Stimulated activated CD4-positive, alpha-beta T cell treated with anti-CD3 and anti-CD28 coated beads, TNF-alpha, amount 100 ng/mL, for 48 hours (primary cell): ENCODE measurements around the gene DLG1.

Experiments
- DNase-seq, 3 donors: peaks; one replicate each; pipeline ENCODE4 v3.0.0-alpha.2; 2020; ENCODE audit warnings: low read depth in 3 of 3

DLG1 gene

GRCh38 chr3:197173620-197174019 lies 124.8 kb downstream of the DLG1 start:
- DNase-seq, result no peak

- no peak for DNase-seq
These were observed 126.8 kb downstream of the DLG1 start for GRCh38 chr3:197171481-197172067.

GRCh38 chr3:197169028-197169427 lies 129.4 kb downstream of the DLG1 start:
- no peak for DNase-seq

GRCh38 chr3:197168606-197169005 lies 129.8 kb downstream of the DLG1 start:
- DNase-seq, result no peak

GRCh38 chr3:197168063-197168462 lies 130.3 kb downstream of the DLG1 start:
- DNase-seq, result no peak

GRCh38 chr3:197167549-197167948 lies 130.9 kb downstream of the DLG1 start:
- no peak for DNase-seq

- DNase-seq, result no peak
These were observed 132.5 kb downstream of the DLG1 start for GRCh38 chr3:197165890-197166289.

- DNase-seq, result no peak
These were observed 143.4 kb downstream of the DLG1 start for GRCh38 chr3:197155046-197155445.

- DNase-seq, result no peak
These were observed 146.8 kb downstream of the DLG1 start for GRCh38 chr3:197151580-197151979.

GRCh38 chr3:197149528-197149927 lies 148.9 kb downstream of the DLG1 start:
- DNase-seq, result no peak

GRCh38 chr3:197144188-197144587 lies 154.2 kb downstream of the DLG1 start:
- DNase-seq, result no peak

- DNase-seq, result no peak
These were observed 158.8 kb downstream of the DLG1 start for GRCh38 chr3:197139586-197139985.

- DNase-seq, result no peak
These were observed 160.7 kb downstream of the DLG1 start for GRCh38 chr3:197137751-197138150.

- DNase-seq, result no peak
These were observed 161.7 kb downstream of the DLG1 start for GRCh38 chr3:197136744-197137143.

GRCh38 chr3:197135212-197135611 lies 163.2 kb downstream of the DLG1 start:
- DNase-seq, result no peak

- DNase-seq, result no peak
These were observed 165.4 kb downstream of the DLG1 start for GRCh38 chr3:197132916-197133530.

GRCh38 chr3:197125636-197126035 lies 172.8 kb downstream of the DLG1 start:
- no peak for DNase-seq

- DNase-seq, result no peak
These were observed 173.7 kb downstream of the DLG1 start for GRCh38 chr3:197124713-197125112.

- DNase-seq, result no peak
These were observed 176.0 kb downstream of the DLG1 start for GRCh38 chr3:197122394-197122793.

GRCh38 chr3:197117114-197117513 lies 181.3 kb downstream of the DLG1 start:
- no peak for DNase-seq

GRCh38 chr3:197114007-197114406 lies 184.4 kb downstream of the DLG1 start:
- DNase-seq, result no peak

GRCh38 chr3:197111685-197112084 lies 186.7 kb downstream of the DLG1 start:
- DNase-seq, result no peak

GRCh38 chr3:197105786-197106185 lies 192.6 kb downstream of the DLG1 start:
- DNase-seq, result no peak

GRCh38 chr3:197104738-197105137 lies 193.7 kb downstream of the DLG1 start:
- no peak for DNase-seq
